Thyroid gland (tissue), 4 donors: Measurements from ENCODE around the gene ATP2B1. TPM values are rescaled to one million over a fixed set of nuclear protein-coding genes. Genes with fewer than 3 reads are reported as not detected.

ENCODE experiments used
- DNase-seq, 2 donors: peaks; one replicate each; pipeline ENCODE4 v3.0.0-alpha.2; 2019
- H3K27ac ChIP-seq, 3 donors: fragments of 200-600 bp; sonication (generic); 1 replicate in 2 of 3; 2 replicates in 1 of 3; pipeline ENCODE4 v1.5.1; 2016 to 2019; ENCODE audit warnings: mild to moderate bottlenecking in 1 of 3, moderate library complexity in 1 of 3
- H3K27me3 ChIP-seq: fragments of 200-600 bp; sonication (generic); one replicate; pipeline ENCODE4 v1.5.1; 2019
- H3K36me3 ChIP-seq, 2 donors: fragments of 200-600 bp; sonication (generic); one replicate each; pipeline ENCODE4 v1.5.1; 2016 to 2019
- H3K4me1 ChIP-seq, 2 donors: fragments of 200-600 bp; sonication (generic); one replicate each; pipeline ENCODE4 v1.5.1; 2017 to 2019
- H3K4me3 ChIP-seq, 3 donors: fragments of 200-600 bp; sonication (generic); replicated peaks in 1 of 3; 1 replicate in 2 of 3; 2 replicates in 1 of 3; pipeline ENCODE4 v1.5.1; 2016; ENCODE audit warnings: mild to moderate bottlenecking in 1 of 3
- H3K9me3 ChIP-seq: fragments of 200-600 bp; sonication (generic); one replicate; pipeline ENCODE4 v1.5.1; 2017
- POLR2A ChIP-seq, 2 donors: fragments of 450-650 bp; IDR thresholded peaks; one replicate each; pipeline ENCODE4 v1.6.1; 2017; ENCODE audit warnings: antibody characterized with exemption in 2 of 2, mild to moderate bottlenecking in 2 of 2, moderate library complexity in 1 of 2
- WGBS, 2 donors: methylation state at CpG; one replicate each; pipeline ENCODE4 v1.1.5; 2017; 5-methylcytosine and 5-hydroxymethylcytosine counted together
- intact Hi-C: fragments of 100-400 bp; cut with DNase I; formaldehyde crosslinking; loops from one replicate; pipeline ENCODE4 v1.15.1; 2023
- total RNA-seq, 4 donors: library from RNA; depleted of rRNA; stranded (reverse); fragments of >200 nt; gene quantifications; one replicate each; pipeline ENCODE4 v1.2.3, GENCODE V29; 2016
- TF ChIP-seq, protein P1 (sequence below), 6 experiments: fragments of 200-600 bp in 3 of 6; fragments of 450-650 bp in 3 of 6; sonication (generic) in 3 of 6; IDR thresholded peaks; one replicate each; pipeline ENCODE4 v1.5.1; 2016 to 2019; ENCODE audit warnings: antibody characterized with exemption in 6 of 6, mild to moderate bottlenecking in 2 of 6, inconsistent platforms in 1 of 6, moderate library complexity in 1 of 6

Gene ATP2B1
- total RNA-seq, 4 donors from 2014 or later: 34.5 to 66.0 (median 44.4) TPM

DNA sequence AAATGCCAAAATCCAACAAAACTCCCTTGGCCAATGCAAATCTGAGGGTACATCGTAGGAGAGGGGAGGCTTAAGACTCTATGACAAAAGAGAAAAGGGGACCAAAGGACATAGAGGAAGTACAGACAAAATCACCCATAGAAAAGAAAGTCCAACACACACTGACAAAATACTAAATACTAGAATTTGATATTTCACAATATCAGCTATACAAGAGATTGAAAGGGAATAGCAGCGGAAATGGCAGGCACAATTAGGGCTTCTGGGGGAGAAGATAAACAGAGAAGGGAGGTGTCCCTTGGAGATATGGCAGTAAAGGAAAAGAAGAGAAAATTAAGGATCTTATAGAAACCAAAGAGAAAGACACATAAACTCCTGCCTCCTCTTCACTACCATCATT lies 29.0 kb downstream of the ATP2B1 start:
- no peak for DNase-seq
- TF ChIP-seq, protein P1, sequence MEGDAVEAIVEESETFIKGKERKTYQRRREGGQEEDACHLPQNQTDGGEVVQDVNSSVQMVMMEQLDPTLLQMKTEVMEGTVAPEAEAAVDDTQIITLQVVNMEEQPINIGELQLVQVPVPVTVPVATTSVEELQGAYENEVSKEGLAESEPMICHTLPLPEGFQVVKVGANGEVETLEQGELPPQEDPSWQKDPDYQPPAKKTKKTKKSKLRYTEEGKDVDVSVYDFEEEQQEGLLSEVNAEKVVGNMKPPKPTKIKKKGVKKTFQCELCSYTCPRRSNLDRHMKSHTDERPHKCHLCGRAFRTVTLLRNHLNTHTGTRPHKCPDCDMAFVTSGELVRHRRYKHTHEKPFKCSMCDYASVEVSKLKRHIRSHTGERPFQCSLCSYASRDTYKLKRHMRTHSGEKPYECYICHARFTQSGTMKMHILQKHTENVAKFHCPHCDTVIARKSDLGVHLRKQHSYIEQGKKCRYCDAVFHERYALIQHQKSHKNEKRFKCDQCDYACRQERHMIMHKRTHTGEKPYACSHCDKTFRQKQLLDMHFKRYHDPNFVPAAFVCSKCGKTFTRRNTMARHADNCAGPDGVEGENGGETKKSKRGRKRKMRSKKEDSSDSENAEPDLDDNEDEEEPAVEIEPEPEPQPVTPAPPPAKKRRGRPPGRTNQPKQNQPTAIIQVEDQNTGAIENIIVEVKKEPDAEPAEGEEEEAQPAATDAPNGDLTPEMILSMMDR (IDR thresholded peaks at IDR 0.05): no peak
- TF ChIP-seq POLR2A (IDR thresholded peaks at IDR 0.05): no peak
- Histone ChIP-seq H3K9me3 (no peaks in the 10 kb centered on the region), H3K27me3 (no peaks in the 10 kb centered on the region), H3K27ac (no peak overlapping the region), H3K36me3 (no peaks in the 10 kb centered on the region), H3K4me3 (no peak overlapping the region), H3K4me1 (no peaks in the 10 kb centered on the region)
- WGBS, 2 donors: 96% methylated on average over 2 of the region's 2 CpGs
- intact Hi-C loops: no loop called here

DNA sequence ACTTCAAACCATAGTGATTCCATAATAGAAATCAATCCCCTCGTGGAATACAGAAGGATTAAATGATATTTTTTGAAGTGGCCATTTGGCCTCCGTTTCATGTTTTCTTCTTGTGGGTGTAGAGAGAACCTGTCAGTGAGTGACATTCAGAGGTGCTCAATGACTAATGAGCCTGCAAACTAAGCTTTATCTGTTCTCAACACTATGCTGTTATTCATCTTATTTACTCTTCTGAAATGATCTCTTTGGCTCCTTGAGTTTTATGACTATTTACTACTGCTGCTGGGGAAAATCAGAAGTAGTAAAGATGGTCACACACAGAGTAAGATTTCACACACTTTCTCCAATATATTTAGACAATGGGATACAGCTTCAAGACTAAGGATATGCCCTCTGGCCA lies 30.4 kb downstream of the ATP2B1 start:
- intact Hi-C loops: no loop called here
- Histone ChIP-seq H3K36me3 (no peaks in the 10 kb centered on the region), H3K27me3 (no peaks in the 10 kb centered on the region), H3K4me3 (no peak overlapping the region), H3K27ac (no peak overlapping the region), H3K9me3 (no peaks in the 10 kb centered on the region), H3K4me1 (no peaks in the 10 kb centered on the region)
- DNase-seq: no peak
- TF ChIP-seq POLR2A (IDR thresholded peaks at IDR 0.05): no peak
- TF ChIP-seq, protein P1 (IDR thresholded peaks at IDR 0.05): no peak
- WGBS, 2 donors: 88 to 90% methylated on average over 2 of the region's 2 CpGs

DNA sequence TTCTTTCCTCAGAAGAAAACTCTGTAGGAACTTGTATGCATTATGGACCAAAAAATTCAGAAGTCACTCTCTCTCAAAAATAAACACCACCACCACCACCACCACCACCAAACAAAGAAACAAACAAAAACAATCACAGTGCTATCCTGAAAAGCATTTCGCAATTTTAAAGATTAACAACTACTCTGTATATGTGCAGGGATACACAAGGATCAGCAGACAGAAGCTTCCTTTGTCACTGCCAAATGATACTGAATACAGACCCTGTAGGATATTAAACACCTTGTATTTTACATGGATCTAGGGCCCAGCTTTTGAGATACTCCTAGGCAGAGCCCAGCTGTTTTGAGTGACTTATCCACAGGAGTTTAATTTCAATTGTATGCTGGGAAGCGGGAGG lies 31.7 kb downstream of the ATP2B1 start:
- intact Hi-C loops: no loop called here
- WGBS, 2 donors: 96 to 99% methylated on average over 2 of the region's 2 CpGs

DNA sequence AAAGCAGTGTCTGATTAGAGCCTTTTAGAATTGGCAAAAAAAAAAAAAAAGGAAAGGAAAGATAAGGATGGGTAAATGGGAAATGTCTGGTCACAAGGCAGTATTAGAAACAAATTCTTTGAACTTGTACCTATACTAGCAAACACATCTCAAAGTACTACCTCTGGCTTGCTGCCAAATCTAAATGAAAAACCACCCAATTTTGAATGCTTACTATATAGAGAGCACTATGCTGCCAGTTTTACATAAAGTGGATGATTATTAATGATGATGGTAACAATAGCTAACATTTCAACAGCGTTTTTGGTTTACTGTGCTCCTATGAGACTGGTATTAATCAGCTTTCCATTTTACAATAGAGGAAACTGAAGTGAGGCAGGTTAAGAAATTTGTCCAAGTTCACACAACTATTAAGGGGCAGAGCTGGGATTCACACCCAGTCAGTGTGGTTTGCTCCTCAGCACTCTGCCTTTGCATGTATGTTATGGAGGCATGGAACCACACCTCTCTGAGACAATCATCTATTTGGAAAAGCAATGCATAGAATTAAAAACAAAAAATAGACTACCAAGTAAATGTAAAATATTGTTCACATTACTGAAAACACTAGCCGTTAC lies 34.2 kb downstream of the ATP2B1 start:
- intact Hi-C loops: no loop called here
- H3K4me1 ChIP-seq: no peaks in the 10 kb centered on the region

More for the DNA sequence above, 31.7 kb downstream of the ATP2B1 start:
- Histone ChIP-seq H3K27ac (no peak overlapping the region), H3K4me3 (no peak overlapping the region), H3K36me3 (no peaks in the 10 kb centered on the region), H3K27me3 (no peaks in the 10 kb centered on the region), H3K4me1 (no peaks in the 10 kb centered on the region), H3K9me3 (no peaks in the 10 kb centered on the region)
- TF ChIP-seq POLR2A (IDR thresholded peaks at IDR 0.05): no peak
- TF ChIP-seq, protein P1 (IDR thresholded peaks at IDR 0.05): no peak
- no peak for DNase-seq

DNA sequence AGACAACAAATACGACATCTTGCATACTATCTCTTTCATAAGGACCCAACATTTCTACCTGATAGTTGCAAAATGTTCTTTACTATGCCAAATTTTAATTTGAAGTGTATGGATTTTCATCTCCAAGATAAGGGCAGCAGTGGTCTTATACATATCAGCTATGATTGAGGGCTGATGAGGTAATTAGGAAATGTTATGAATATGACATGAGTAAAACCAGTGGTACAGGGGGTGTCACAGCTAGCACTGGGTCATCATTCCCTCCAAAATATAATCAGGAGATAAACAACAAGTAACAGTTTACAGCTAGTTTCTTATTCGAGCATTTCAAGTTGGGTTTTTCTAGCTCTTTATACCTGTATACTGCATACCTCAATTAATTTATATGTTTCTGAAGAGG lies 35.0 kb downstream of the ATP2B1 start:
- Histone ChIP-seq H3K4me3 (no peak overlapping the region), H3K27ac (no peak overlapping the region), H3K9me3 (no peaks in the 10 kb centered on the region), H3K36me3 (no peaks in the 10 kb centered on the region), H3K27me3 (no peaks in the 10 kb centered on the region), H3K4me1 (no peaks in the 10 kb centered on the region)
- 95 to 98% methylated on average over 2 of the region's 2 CpGs for WGBS, 2 donors
- TF ChIP-seq, protein P1 (IDR thresholded peaks at IDR 0.05): no peak
- TF ChIP-seq POLR2A (IDR thresholded peaks at IDR 0.05): no peak
- intact Hi-C loops: no loop called here
- no peak for DNase-seq

More for the DNA sequence above, 34.2 kb downstream of the ATP2B1 start:
- H3K36me3 ChIP-seq: no peaks in the 10 kb centered on the region
- no peak overlapping the region for H3K27ac ChIP-seq
- WGBS, 2 donors: 84 to 93% methylated on average over 2 of the region's 2 CpGs
- H3K9me3 ChIP-seq: no peaks in the 10 kb centered on the region
- no peak overlapping the region for H3K4me3 ChIP-seq
- H3K27me3 ChIP-seq: no peaks in the 10 kb centered on the region
- no peak for DNase-seq
- no peak for TF ChIP-seq POLR2A (IDR thresholded peaks at IDR 0.05)
